ENCODE results near the gene XKR7.

Gene XKR7

DNA sequence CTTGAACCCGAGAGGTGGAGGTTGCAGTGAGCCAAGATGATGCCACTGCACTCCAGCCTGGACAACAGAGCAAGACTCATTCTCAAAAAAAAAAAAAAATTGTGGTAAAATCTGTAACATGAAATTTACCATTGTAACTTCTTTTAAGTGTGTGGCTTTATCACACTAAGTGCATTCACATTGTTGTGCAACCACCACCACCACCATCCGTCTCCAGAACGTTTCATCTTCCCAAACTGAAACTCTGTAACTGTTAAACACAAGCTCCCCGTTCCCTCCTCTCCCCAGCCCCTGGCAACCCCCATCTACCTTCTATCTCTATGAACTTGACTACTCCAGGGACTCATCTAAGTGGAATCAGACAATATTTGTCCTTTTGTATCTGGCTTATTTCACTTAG is 45.8 kb upstream of the XKR7 start:
- Histone ChIP-seq H3K27ac (ENCODE audit: poor library complexity, severe bottlenecking) (no peak overlapping the region), H3K36me3 (ENCODE audit: low read depth) (no peaks in the 10 kb centered on the region), H3K9me3 (ENCODE audit: severe bottlenecking) (no peaks in the 10 kb centered on the region), H3K27me3 (ENCODE audit: insufficient read depth, poor library complexity, severe bottlenecking) (no peaks in the 10 kb centered on the region), H3K4me1 (ENCODE audit: insufficient read depth, poor library complexity, severe bottlenecking) (no peaks in the 10 kb centered on the region), H3K4me3 (ENCODE audit: severe bottlenecking) (no peak overlapping the region)
- peak; percentile 39 for DNase-seq (ENCODE audit: low spot score)
- TF ChIP-seq CTCF (IDR thresholded peaks at IDR 0.05; ENCODE audit: poor library complexity, severe bottlenecking), result no peak
- ATAC-seq (ENCODE audit: low read depth), result no peak

DNA sequence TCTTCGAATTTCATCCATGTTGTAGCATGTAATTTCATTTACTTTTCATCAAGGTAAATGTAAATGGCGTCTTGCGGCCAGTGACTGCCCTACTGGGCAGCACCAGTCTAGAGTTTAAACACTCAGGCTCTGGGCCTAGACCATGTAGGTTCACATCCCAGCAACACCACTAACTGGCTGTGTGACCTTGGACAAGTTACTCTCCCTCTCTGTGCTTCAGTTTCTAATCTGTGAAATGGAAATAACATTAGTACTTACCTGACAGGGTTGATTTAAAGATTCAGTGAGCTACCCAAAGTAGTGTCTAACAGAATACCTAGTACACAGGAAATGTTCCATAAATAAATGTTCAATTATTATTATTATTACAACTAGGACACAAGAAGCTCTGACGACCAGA is 45.4 kb upstream of the XKR7 start:
- Histone ChIP-seq H3K9me3 (ENCODE audit: severe bottlenecking) (no peaks in the 10 kb centered on the region), H3K4me1 (ENCODE audit: insufficient read depth, poor library complexity, severe bottlenecking) (no peaks in the 10 kb centered on the region), H3K27ac (ENCODE audit: poor library complexity, severe bottlenecking) (no peak overlapping the region), H3K27me3 (ENCODE audit: insufficient read depth, poor library complexity, severe bottlenecking) (no peaks in the 10 kb centered on the region), H3K36me3 (ENCODE audit: low read depth) (no peaks in the 10 kb centered on the region), H3K4me3 (ENCODE audit: severe bottlenecking) (no peak overlapping the region)
- TF ChIP-seq CTCF (IDR thresholded peaks at IDR 0.05; ENCODE audit: poor library complexity, severe bottlenecking), result no peak
- DNase-seq (ENCODE audit: low spot score), result peak; percentile 34
- ATAC-seq (ENCODE audit: low read depth), result no peak

DNA sequence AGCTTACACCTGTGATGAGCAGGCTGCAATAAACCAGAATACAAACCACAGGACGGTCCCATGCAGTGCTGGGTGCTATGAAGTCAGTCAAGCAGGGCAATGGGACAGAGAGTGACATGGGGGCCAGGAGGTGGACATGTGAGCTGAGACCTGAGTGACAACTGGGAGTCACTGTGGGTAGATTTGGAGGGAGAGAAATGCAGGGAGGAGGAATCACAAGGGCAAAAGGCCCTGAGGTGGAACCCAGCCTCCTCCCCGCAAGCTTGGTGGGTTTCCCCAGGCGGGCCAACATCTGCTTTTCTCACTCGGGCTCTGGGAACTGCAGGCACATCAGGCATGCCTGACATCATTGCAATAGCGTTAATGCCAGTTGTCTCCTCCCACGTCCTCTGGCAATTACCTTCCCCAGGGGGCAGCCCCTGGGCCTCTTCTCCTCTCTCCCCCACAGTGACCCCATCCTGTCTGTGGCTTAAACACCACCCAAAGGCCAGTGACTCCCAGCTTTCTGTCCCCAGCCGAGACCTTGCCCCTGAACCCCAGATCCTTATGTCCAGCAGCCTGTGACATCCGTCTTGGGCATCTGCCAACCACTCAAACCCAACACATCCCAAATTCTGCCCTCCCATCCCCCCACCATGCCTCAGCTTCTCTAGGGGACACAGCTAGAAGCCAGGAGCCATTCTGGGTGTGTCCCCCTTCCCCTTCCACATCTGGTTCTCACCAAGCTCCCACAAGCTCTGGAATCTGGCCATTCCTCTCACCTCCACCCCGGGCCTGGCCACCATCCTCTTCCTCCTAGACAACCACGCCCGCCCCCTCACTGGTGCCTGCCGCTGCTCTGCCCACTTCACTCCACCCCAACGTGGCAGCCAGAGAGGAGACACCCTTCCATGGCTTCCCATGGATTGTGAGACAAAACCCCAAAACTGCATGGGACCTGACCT is 44.3 kb upstream of the XKR7 start:
- no peaks in the 10 kb centered on the region for H3K36me3 ChIP-seq (ENCODE audit: low read depth)
- no peak overlapping the region for H3K4me3 ChIP-seq (ENCODE audit: severe bottlenecking)
- H3K9me3 ChIP-seq (ENCODE audit: severe bottlenecking), result no peaks in the 10 kb centered on the region
- no peaks in the 10 kb centered on the region for H3K4me1 ChIP-seq (ENCODE audit: insufficient read depth, poor library complexity, severe bottlenecking)
- DNase-seq (ENCODE audit: low spot score) (peak; percentile 76), ATAC-seq (ENCODE audit: low read depth) (no peak)
- H3K27ac ChIP-seq (ENCODE audit: poor library complexity, severe bottlenecking), result no peak overlapping the region
- no peak for TF ChIP-seq CTCF (IDR thresholded peaks at IDR 0.05; ENCODE audit: poor library complexity, severe bottlenecking)
- H3K27me3 ChIP-seq (ENCODE audit: insufficient read depth, poor library complexity, severe bottlenecking), result peaks cover 5% of the 10 kb centered on the region

DNA sequence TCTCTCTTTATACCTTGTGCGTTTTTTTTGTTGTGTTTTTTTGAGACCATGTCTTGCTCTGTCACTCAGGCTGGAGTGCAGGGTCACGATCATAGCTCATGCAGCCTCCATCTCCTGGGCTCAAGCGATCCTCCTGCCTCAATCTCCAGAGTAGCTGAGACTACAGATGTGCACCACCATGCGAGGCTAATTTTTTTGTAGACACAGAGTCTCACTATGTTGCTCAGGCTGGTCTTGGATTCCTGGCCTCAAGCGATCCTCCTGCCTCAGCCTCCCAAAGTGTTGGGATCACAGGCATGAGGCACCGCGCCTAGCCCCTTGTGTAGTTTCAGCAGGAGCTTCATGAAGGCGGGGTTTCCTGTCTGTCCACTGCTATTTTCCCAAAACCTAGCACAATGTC is 43.4 kb upstream of the XKR7 start:
- DNase-seq (ENCODE audit: low spot score) (peak; percentile 61), ATAC-seq (ENCODE audit: low read depth) (no peak)
- H3K4me1 ChIP-seq (ENCODE audit: insufficient read depth, poor library complexity, severe bottlenecking), result no peaks in the 10 kb centered on the region
- no peak overlapping the region for H3K27ac ChIP-seq (ENCODE audit: poor library complexity, severe bottlenecking)
- H3K27me3 ChIP-seq (ENCODE audit: insufficient read depth, poor library complexity, severe bottlenecking), result peaks cover 5% of the 10 kb centered on the region
- TF ChIP-seq CTCF (IDR thresholded peaks at IDR 0.05; ENCODE audit: poor library complexity, severe bottlenecking), result no peak
- no peaks in the 10 kb centered on the region for H3K36me3 ChIP-seq (ENCODE audit: low read depth)
- no peak overlapping the region for H3K4me3 ChIP-seq (ENCODE audit: severe bottlenecking)
- H3K9me3 ChIP-seq (ENCODE audit: severe bottlenecking), result no peaks in the 10 kb centered on the region

DNA sequence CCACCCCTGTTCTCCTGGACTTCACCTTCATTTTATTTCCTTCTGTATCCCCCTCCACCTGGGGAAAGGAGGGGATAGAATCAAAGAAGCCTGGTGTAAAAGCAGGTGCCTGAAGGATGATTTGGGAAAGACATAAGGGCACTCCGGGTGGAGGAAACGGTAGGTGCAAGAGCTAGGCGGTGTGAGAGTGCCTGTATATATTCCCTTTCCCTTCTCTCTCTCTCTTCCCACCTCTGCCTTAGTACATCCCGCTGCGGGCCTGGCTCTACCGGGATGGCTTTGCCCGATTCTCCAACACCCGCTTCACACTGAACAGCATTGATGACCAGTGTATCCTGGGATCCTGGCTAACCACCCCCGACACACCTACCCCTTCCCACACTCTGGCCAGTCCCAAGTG is 42.3 kb upstream of the XKR7 start:
- ATAC-seq (ENCODE audit: low read depth), result peak; percentile 38
- no peak for TF ChIP-seq CTCF (IDR thresholded peaks at IDR 0.05; ENCODE audit: poor library complexity, severe bottlenecking)
- Histone ChIP-seq H3K27ac (ENCODE audit: poor library complexity, severe bottlenecking) (no peak overlapping the region), H3K27me3 (ENCODE audit: insufficient read depth, poor library complexity, severe bottlenecking) (peaks cover 5% of the 10 kb centered on the region), H3K9me3 (ENCODE audit: severe bottlenecking) (no peaks in the 10 kb centered on the region), H3K36me3 (ENCODE audit: low read depth) (no peaks in the 10 kb centered on the region), H3K4me3 (ENCODE audit: severe bottlenecking) (no peak overlapping the region), H3K4me1 (ENCODE audit: insufficient read depth, poor library complexity, severe bottlenecking) (no peaks in the 10 kb centered on the region)
- DNase-seq (ENCODE audit: low spot score), result peak; percentile 66
